A549 (cell line): ENCODE measurements around the gene KDM4D. TPM values are rescaled to one million over a fixed set of nuclear protein-coding genes. Genes with fewer than 3 reads are reported as not detected.

Experiments
- ATAC-seq, 2 experiments: fragments of 200-7000 bp in 1 of 2; fragments of >200 bp in 1 of 2; cut with Nextera tagmentation in 1 of 2; cut with Tn5 transposase in 1 of 2; 3 replicates each; pipeline versions ENCODE4 v1.8.0 to v1.9.1; 2018 to 2020; ENCODE audit warnings: mild to moderate bottlenecking in 1 of 2, moderate library complexity in 1 of 2
- CTCF ChIA-PET: fragments of 300-600 bp; sonication (Branson Sonifier 250); formaldehyde crosslinking; extraction: SDS; loops from one replicate; lab custom pipeline; 2021; ENCODE audit warnings: antibody characterized with exemption, inconsistent platforms; lab: Yijun Ruan, JAX
- POLR2A ChIA-PET: fragments of 350-600 bp; formaldehyde crosslinking; extraction: SDS; loops from one replicate; lab custom pipeline; 2021; ENCODE audit warnings: antibody characterized with exemption, inconsistent platforms; lab: Yijun Ruan, JAX
- DNase-seq, 2 experiments: peaks; one replicate each; pipeline versions ENCODE4 v3.0.0 to v3.0.0-alpha.2; 2011 to 2016; ENCODE audit warnings: low read depth in 1 of 2, low spot score in 1 of 2
- FAIRE-seq: peaks from 2 replicates; lab custom pipeline; 2011; peaks lifted over from hg19 to GRCh38; lab: Jason Lieb, UNC
- H3K27ac ChIP-seq, 2 experiments: fragments of >200 bp; sonication (Bioruptor Twin); formaldehyde crosslinking; 3 replicates each; pipeline ENCODE4 v1.5.1; 2016 to 2017
- H3K4me1 ChIP-seq: fragments of >200 bp; sonication (Bioruptor Twin); formaldehyde crosslinking; 3 replicates; pipeline ENCODE4 v1.6.1; 2016
- H3K4me2 ChIP-seq: fragments of >200 bp; sonication (Bioruptor Twin); formaldehyde crosslinking; 3 replicates; pipeline ENCODE4 v1.6.1; 2016
- H3K4me3 ChIP-seq: fragments of >200 bp; sonication (Bioruptor Twin); formaldehyde crosslinking; 3 replicates; pipeline ENCODE4 v1.5.1; 2016
- H3K9me3 ChIP-seq: fragments of >200 bp; sonication (Bioruptor Twin); formaldehyde crosslinking; 3 replicates; pipeline ENCODE4 v1.6.1; 2016
- CEBPB ChIP-seq, 2 experiments: fragments of >200 bp in 1 of 2; sonication (Bioruptor Twin) in 1 of 2; formaldehyde crosslinking in 1 of 2; IDR thresholded peaks; 2 replicates each; pipeline ENCODE4 v1.6.1; 2012 to 2016
- EP300 ChIP-seq, 2 experiments: fragments of >200 bp; sonication (Bioruptor Twin); formaldehyde crosslinking; IDR thresholded peaks; 2 replicates in 1 of 2; 3 replicates in 1 of 2; pipeline ENCODE4 v1.6.1; 2016 to 2017
- KDM1A ChIP-seq: fragments of 200-600 bp; sonication (generic); IDR thresholded peaks from 2 replicates; pipeline ENCODE4 v1.6.1; 2016; ENCODE audit warnings: low read depth, mild to moderate bottlenecking
- MAFK ChIP-seq: fragments of 450-650 bp; IDR thresholded peaks from 2 replicates; pipeline ENCODE4 v1.6.1; 2014; ENCODE audit not compliant: partially characterized antibody
- MAZ ChIP-seq: fragments of 150-350 bp; IDR thresholded peaks from 2 replicates; pipeline ENCODE4 v1.6.1; 2014; ENCODE audit warnings: antibody characterized with exemption, low read depth, low read length, borderline replicate concordance
- POLR2A ChIP-seq: IDR thresholded peaks from 2 replicates; pipeline ENCODE4 v1.6.1; 2012; ENCODE audit warnings: mild to moderate bottlenecking, low read length
- RAD21 ChIP-seq, 2 experiments: fragments of >200 bp in 1 of 2; sonication (Bioruptor Twin) in 1 of 2; formaldehyde crosslinking in 1 of 2; IDR thresholded peaks in 1 of 2; conservative IDR thresholded peaks in 1 of 2; 2 replicates in 1 of 2; 3 replicates in 1 of 2; pipeline ENCODE4 v1.6.1; 2012 to 2018; ENCODE audit warnings: inconsistent platforms in 1 of 2
- RCOR1 ChIP-seq: fragments of 150-350 bp; IDR thresholded peaks from 2 replicates; pipeline ENCODE4 v1.6.1; 2014; ENCODE audit warnings: antibody characterized with exemption, low read length, low read depth
- RFX5 ChIP-seq: fragments of 450-650 bp; IDR thresholded peaks from 2 replicates; pipeline ENCODE4 v1.7.1; 2014; ENCODE audit warnings: antibody characterized with exemption, mild to moderate bottlenecking, moderate library complexity
- RNF2 ChIP-seq: fragments of 200-600 bp; sonication (generic); IDR thresholded peaks from 2 replicates; pipeline ENCODE4 v1.6.1; 2016; ENCODE audit warnings: low read depth, mild to moderate bottlenecking, antibody characterized with exemption, moderate library complexity, borderline replicate concordance
- SREBF2 ChIP-seq: fragments of 450-650 bp; IDR thresholded peaks from 2 replicates; pipeline ENCODE4 v1.6.1; 2014; ENCODE audit warnings: mild to moderate bottlenecking, moderate library complexity
- TFCP2L1 ChIP-seq: fragments of 250-450 bp; sonication (Bioruptor Pico); IDR thresholded peaks from 2 replicates; pipeline ENCODE4 v1.5.0; 2021; ENCODE audit warnings: mild to moderate bottlenecking
- TP53 ChIP-seq: fragments of 250-450 bp; sonication (Bioruptor Pico); IDR thresholded peaks from 2 replicates; pipeline ENCODE4 v1.5.0; 2021; ENCODE audit warnings: mild to moderate bottlenecking, moderate library complexity
- ZC3H11A ChIP-seq: fragments of 450-650 bp; IDR thresholded peaks from 2 replicates; pipeline ENCODE4 v1.6.1; 2014; ENCODE audit warnings: antibody characterized with exemption, mild to moderate bottlenecking
- ZSCAN20 ChIP-seq: fragments of 250-450 bp; sonication (Bioruptor Pico); IDR thresholded peaks from 2 replicates; pipeline ENCODE4 v1.8.0; 2022; ENCODE audit warnings: mild to moderate bottlenecking, moderate library complexity
- WGBS: methylation state at CpG from one replicate; pipeline ENCODE4 v1.1.6; 2017; ENCODE audit errors: missing lambda C conversion rate; 5-methylcytosine and 5-hydroxymethylcytosine counted together
- polyA plus RNA-seq, 4 experiments: library from polyadenylated mRNA; depleted of rRNA in 3 of 4; stranded (reverse); fragments of >200 nt; fragmentation: RNase III in 1 of 4; extraction: RNeasy Plus Mini Kit Qiagen cat#74134 plus additional on column Dnase treatment in 1 of 4; gene quantifications; 2 replicates in 3 of 4; 3 replicates in 1 of 4; pipeline ENCODE4 v1.2.3, GENCODE V29; 2011 to 2017
- TF ChIP-seq, protein P1 (sequence below): fragments of 450-650 bp; IDR thresholded peaks from 2 replicates; pipeline ENCODE4 v1.6.1; 2014; ENCODE audit warnings: antibody characterized with exemption
- TF ChIP-seq, protein P2 (sequence below): fragments of >200 bp; sonication (Bioruptor Twin); formaldehyde crosslinking; IDR thresholded peaks from 2 replicates; pipeline ENCODE4 v1.6.1; 2016
- TF ChIP-seq, protein P3 (sequence below): fragments of 250-450 bp; sonication (Bioruptor Pico); IDR thresholded peaks from 2 replicates; pipeline ENCODE4 v1.5.0; 2021; ENCODE audit warnings: mild to moderate bottlenecking, moderate library complexity, borderline replicate concordance
- TF ChIP-seq, protein P4 (sequence below): fragments of 200-600 bp; sonication (generic); IDR thresholded peaks from 2 replicates; pipeline ENCODE4 v1.6.1; 2016; ENCODE audit warnings: antibody characterized with exemption, mild to moderate bottlenecking, moderate library complexity
- TF ChIP-seq, protein P5 (sequence below): IDR thresholded peaks from 2 replicates; pipeline ENCODE4 v1.6.1; 2012
- TF ChIP-seq, protein P6 (sequence below): IDR thresholded peaks from 2 replicates; pipeline ENCODE4 v1.6.1; 2012; ENCODE audit warnings: low read depth, borderline replicate concordance

Gene KDM4D
- polyA plus RNA-seq, 2 of the 4 experiments (the other 2 are of a cell fraction): 0.58 to 1.1 TPM

DNA sequence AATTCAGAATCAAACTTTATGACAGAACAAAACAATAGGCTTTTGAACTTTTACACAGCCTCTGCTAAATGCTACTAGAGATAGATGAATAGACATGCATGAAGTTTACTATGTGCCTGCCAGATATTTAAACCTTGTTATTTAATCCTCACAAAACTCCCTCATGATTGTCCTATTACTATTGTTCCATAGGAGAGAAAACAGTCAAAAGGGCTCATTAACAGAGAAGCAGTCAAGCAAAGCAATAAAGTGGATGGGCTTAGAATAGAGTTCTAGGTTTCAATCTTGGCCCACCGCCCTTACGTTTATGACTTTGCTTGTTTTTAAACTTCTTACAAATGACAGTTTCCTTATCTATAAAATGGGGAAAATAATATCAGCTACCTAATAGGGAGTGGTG is 13.0 kb upstream of the KDM4D start:
- FAIRE-seq (no peak), ATAC-seq (no peak), DNase-seq (no peak)
- H3K27ac ChIP-seq: no peak overlapping the region
- 94% methylated on average over 2 of the region's 2 CpGs for WGBS
- H3K4me1 ChIP-seq: no peaks in the 10 kb centered on the region
- H3K9me3 ChIP-seq: no peaks in the 10 kb centered on the region
- no peak overlapping the region for H3K4me2 ChIP-seq
- ChIA-PET CTCF (interaction anchor here (2.7 kb wide), 1 partner anchor 337 kb away, joined by 10 read pairs; no protein-coding TSS in a partner anchor), POLR2A (interaction anchor here (1.7 kb wide), 1 partner anchor 13 kb away, joined by 3 read pairs; the partner anchor contains the start of genes CWC15 and KDM4D)
- H3K4me3 ChIP-seq: no peak overlapping the region
- no peak for TF ChIP-seq EP300 (IDR thresholded peaks at IDR 0.05)
- TF ChIP-seq ZC3H11A: no peak
- TF ChIP-seq RNF2: no peak
- TF ChIP-seq, protein P1, sequence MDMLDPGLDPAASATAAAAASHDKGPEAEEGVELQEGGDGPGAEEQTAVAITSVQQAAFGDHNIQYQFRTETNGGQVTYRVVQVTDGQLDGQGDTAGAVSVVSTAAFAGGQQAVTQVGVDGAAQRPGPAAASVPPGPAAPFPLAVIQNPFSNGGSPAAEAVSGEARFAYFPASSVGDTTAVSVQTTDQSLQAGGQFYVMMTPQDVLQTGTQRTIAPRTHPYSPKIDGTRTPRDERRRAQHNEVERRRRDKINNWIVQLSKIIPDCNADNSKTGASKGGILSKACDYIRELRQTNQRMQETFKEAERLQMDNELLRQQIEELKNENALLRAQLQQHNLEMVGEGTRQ: no peak
- TF ChIP-seq KDM1A: no peak
- TF ChIP-seq, protein P2, sequence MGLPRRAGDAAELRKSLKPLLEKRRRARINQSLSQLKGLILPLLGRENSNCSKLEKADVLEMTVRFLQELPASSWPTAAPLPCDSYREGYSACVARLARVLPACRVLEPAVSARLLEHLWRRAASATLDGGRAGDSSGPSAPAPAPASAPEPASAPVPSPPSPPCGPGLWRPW: no peak

DNA sequence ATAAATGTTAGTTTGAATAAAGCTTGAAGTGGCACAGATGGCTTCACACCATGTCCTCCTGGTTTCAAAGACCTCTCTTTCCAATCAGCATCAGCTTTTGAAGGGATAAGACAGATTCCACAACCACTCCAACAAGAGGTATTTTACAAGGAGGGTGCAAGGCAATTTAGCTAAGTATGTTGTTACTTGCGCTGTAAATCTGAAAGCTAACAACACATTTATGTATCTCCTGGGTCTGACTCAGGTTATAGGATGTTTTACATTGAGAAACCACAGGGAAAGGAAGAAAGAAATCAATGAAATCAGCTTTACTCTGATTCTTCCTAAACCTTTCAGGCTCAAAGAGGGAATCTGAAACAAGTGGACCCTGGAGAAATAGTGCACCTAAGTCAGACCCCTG is 12.3 kb upstream of the KDM4D start:
- no peak for TF ChIP-seq MAZ
- TF ChIP-seq, protein P3, sequence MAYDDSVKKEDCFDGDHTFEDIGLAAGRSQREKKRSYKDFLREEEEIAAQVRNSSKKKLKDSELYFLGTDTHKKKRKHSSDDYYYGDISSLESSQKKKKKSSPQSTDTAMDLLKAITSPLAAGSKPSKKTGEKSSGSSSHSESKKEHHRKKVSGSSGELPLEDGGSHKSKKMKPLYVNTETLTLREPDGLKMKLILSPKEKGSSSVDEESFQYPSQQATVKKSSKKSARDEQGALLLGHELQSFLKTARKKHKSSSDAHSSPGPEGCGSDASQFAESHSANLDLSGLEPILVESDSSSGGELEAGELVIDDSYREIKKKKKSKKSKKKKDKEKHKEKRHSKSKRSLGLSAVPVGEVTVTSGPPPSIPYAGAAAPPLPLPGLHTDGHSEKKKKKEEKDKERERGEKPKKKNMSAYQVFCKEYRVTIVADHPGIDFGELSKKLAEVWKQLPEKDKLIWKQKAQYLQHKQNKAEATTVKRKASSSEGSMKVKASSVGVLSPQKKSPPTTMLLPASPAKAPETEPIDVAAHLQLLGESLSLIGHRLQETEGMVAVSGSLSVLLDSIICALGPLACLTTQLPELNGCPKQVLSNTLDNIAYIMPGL (CRISPR knock-in tag): no peak
- TF ChIP-seq SREBF2: no peak
- TF ChIP-seq, protein P4, sequence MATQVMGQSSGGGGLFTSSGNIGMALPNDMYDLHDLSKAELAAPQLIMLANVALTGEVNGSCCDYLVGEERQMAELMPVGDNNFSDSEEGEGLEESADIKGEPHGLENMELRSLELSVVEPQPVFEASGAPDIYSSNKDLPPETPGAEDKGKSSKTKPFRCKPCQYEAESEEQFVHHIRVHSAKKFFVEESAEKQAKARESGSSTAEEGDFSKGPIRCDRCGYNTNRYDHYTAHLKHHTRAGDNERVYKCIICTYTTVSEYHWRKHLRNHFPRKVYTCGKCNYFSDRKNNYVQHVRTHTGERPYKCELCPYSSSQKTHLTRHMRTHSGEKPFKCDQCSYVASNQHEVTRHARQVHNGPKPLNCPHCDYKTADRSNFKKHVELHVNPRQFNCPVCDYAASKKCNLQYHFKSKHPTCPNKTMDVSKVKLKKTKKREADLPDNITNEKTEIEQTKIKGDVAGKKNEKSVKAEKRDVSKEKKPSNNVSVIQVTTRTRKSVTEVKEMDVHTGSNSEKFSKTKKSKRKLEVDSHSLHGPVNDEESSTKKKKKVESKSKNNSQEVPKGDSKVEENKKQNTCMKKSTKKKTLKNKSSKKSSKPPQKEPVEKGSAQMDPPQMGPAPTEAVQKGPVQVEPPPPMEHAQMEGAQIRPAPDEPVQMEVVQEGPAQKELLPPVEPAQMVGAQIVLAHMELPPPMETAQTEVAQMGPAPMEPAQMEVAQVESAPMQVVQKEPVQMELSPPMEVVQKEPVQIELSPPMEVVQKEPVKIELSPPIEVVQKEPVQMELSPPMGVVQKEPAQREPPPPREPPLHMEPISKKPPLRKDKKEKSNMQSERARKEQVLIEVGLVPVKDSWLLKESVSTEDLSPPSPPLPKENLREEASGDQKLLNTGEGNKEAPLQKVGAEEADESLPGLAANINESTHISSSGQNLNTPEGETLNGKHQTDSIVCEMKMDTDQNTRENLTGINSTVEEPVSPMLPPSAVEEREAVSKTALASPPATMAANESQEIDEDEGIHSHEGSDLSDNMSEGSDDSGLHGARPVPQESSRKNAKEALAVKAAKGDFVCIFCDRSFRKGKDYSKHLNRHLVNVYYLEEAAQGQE: no peak
- TF ChIP-seq RCOR1: no peak
- TF ChIP-seq POLR2A: no peak
- TF ChIP-seq MAFK: no peak
- no peak for TF ChIP-seq RAD21 (conservative IDR thresholded peaks at IDR 0.05 in 1 of 2, IDR thresholded peaks at IDR 0.05 in 1 of 2)
- TF ChIP-seq ZC3H11A: no peak
- TF ChIP-seq RFX5: no peak
- TF ChIP-seq, protein P5, sequence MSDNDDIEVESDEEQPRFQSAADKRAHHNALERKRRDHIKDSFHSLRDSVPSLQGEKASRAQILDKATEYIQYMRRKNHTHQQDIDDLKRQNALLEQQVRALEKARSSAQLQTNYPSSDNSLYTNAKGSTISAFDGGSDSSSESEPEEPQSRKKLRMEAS: no peak
- TF ChIP-seq TP53 (CRISPR knock-in tag): no peak
- TF ChIP-seq, protein P6, sequence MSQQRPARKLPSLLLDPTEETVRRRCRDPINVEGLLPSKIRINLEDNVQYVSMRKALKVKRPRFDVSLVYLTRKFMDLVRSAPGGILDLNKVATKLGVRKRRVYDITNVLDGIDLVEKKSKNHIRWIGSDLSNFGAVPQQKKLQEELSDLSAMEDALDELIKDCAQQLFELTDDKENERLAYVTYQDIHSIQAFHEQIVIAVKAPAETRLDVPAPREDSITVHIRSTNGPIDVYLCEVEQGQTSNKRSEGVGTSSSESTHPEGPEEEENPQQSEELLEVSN: no peak
- no peak for TF ChIP-seq TFCP2L1 (CRISPR knock-in tag)
- TF ChIP-seq ZSCAN20 (CRISPR knock-in tag): no peak
- TF ChIP-seq CEBPB (IDR thresholded peaks at IDR 0.05): no peak
- TF ChIP-seq, all 56 proteins: peak for 0
- FAIRE-seq (no peak), ATAC-seq (no peak), DNase-seq (no peak)
- Histone ChIP-seq H3K4me1 (no peaks in the 10 kb centered on the region), H3K9me3 (no peaks in the 10 kb centered on the region), H3K27ac (no peak overlapping the region), H3K4me2 (no peak overlapping the region), H3K4me3 (no peak overlapping the region)
- ChIA-PET CTCF (interaction anchor here (0.8 to 2.7 kb wide), 3 partner anchors 29 to 340 kb away, joined by 3 to 10 read pairs (median 3); no protein-coding TSS in a partner anchor), POLR2A (interaction anchor here (1.7 kb wide), 1 partner anchor 12 kb away, joined by 3 read pairs; the partner anchor contains the start of genes CWC15 and KDM4D)
- WGBS: 94% methylated on average over 1 of the region's 1 CpG
